Activated CD4-positive, alpha-beta T cell treated with anti-CD3 and anti-CD28 coated beads, Interleukin-2, amount 50 U/mL, for 48 hours (primary cell): Measurements from ENCODE around the gene ZNF311.
A peak's percentile ranks its signal among the peaks of the same experiment; 100 is the strongest.
"Not testable (repeated sequence)": the region's sequence is repeated elsewhere in the genome, so short reads cannot be mapped to it uniquely, and the experiment has no call there.

Source experiments
- DNase-seq, 2 experiments: peaks; one replicate each; pipeline ENCODE4 v3.0.0-alpha.2; 2020

Gene ZNF311

GRCh38 chr6:28953039-28953584, 52.0 kb downstream of the ZNF311 start:
- peak; percentile 67 to 77 for DNase-seq

- DNase-seq: not testable (repeated sequence)
These were observed 55.4 kb downstream of the ZNF311 start for GRCh38 chr6:28949656-28950195.

GRCh38 chr6:28948782-28949486, 56.2 kb downstream of the ZNF311 start:
- DNase-seq: no peak

- no peak for DNase-seq
These were observed 57.3 kb downstream of the ZNF311 start for GRCh38 chr6:28947831-28948270.

- no peak for DNase-seq
These were observed 57.9 kb downstream of the ZNF311 start for GRCh38 chr6:28947067-28947765.

GRCh38 chr6:28945349-28945748, 59.8 kb downstream of the ZNF311 start:
- no peak for DNase-seq
